IMR-90 (cell line): ENCODE measurements around the gene LEF1. TPM values are rescaled to one million over a fixed set of nuclear protein-coding genes. Genes with fewer than 3 reads are reported as not detected.
A peak's percentile ranks its signal among the peaks of the same experiment; 100 is the strongest.

ENCODE experiments used
- ATAC-seq: fragments of 200-7000 bp; cut with Tn5 transposase; 2 replicates; pipeline ENCODE4 v1.9.1; 2020; ENCODE audit warnings: low read depth, mild to moderate bottlenecking, moderate library complexity
- BruUV-seq: library from RNA; stranded (reverse); fragments of 400-500 nt; replicated peaks from 2 replicates; lab custom pipeline; 2021; lab: Mats Ljungman, UMichigan
- CTCF ChIA-PET: fragments of 300-600 bp; formaldehyde crosslinking; extraction: SDS; loops from one replicate; lab custom pipeline; 2021; ENCODE audit warnings: antibody characterized with exemption; lab: Yijun Ruan, JAX
- POLR2A ChIA-PET: fragments of 300-600 bp; sonication (Branson Sonifier 250); formaldehyde crosslinking; loops from one replicate; lab custom pipeline; 2022; ENCODE audit warnings: antibody characterized with exemption; ENCODE audit not compliant: unreplicated experiment; lab: Charles Lee
- DNase-seq: peaks from one replicate; pipeline ENCODE4 v3.0.0; 2013
- H2AFZ ChIP-seq: replicated peaks from 2 replicates; pipeline ENCODE3; 2013; ENCODE audit warnings: low read length, mild to moderate bottlenecking; ENCODE audit not compliant: poor library complexity
- H2AK5ac ChIP-seq: 2 replicates; pipeline ENCODE4 v1.6.1; 2013; ENCODE audit warnings: low read depth, low read length, inconsistent platforms
- H2AK9ac ChIP-seq: replicated peaks from 2 replicates; pipeline ENCODE3; 2013; ENCODE audit warnings: mild to moderate bottlenecking, low read depth, low read length, moderate library complexity; ENCODE audit not compliant: poor library complexity
- H2BK120ac ChIP-seq: 2 replicates; pipeline ENCODE4 v1.6.1; 2013; ENCODE audit warnings: low read depth, low read length, inconsistent platforms
- H2BK15ac ChIP-seq: 3 replicates; pipeline ENCODE4 v1.6.1; 2013; ENCODE audit warnings: low read depth, low read length, inconsistent platforms
- H2BK20ac ChIP-seq: 2 replicates; pipeline ENCODE4 v1.6.1; 2013; ENCODE audit warnings: low read depth, mild to moderate bottlenecking, inconsistent platforms, low read length, moderate library complexity
- H2BK5ac ChIP-seq: 2 replicates; pipeline ENCODE4 v1.6.1; 2013; ENCODE audit warnings: mild to moderate bottlenecking, low read depth, low read length, inconsistent platforms; ENCODE audit not compliant: poor library complexity, severe bottlenecking
- H3K14ac ChIP-seq: replicated peaks from 2 replicates; pipeline ENCODE4 v1.6.1; 2013; ENCODE audit warnings: low read depth, low read length, inconsistent platforms
- H3K18ac ChIP-seq: 2 replicates; pipeline ENCODE4 v1.6.1; 2013; ENCODE audit warnings: low read depth, low read length, control low read depth
- H3K23ac ChIP-seq: 2 replicates; pipeline ENCODE4 v1.6.1; 2013; ENCODE audit warnings: low read depth, low read length, inconsistent platforms
- H3K27ac ChIP-seq: 2 replicates; pipeline ENCODE4 v1.5.1; 2013; ENCODE audit warnings: mild to moderate bottlenecking, control low read depth, low read length; ENCODE audit not compliant: insufficient read depth
- H3K27me3 ChIP-seq: 2 replicates; pipeline ENCODE4 v1.6.1; 2013; ENCODE audit warnings: low read length; ENCODE audit not compliant: control insufficient read depth, insufficient read depth
- H3K36me3 ChIP-seq: 2 replicates; pipeline ENCODE4 v1.6.1; 2013; ENCODE audit warnings: low read length, mixed read lengths; ENCODE audit not compliant: control insufficient read depth, insufficient read depth
- H3K4ac ChIP-seq: 2 replicates; pipeline ENCODE4 v1.6.1; 2013; ENCODE audit warnings: low read depth, low read length, inconsistent platforms
- H3K4me1 ChIP-seq: 2 replicates; pipeline ENCODE4 v1.6.1; 2013; ENCODE audit warnings: low read length, mixed read lengths; ENCODE audit not compliant: control insufficient read depth, insufficient read depth
- H3K4me2 ChIP-seq: 2 replicates; pipeline ENCODE4 v1.6.1; 2013; ENCODE audit warnings: low read depth, mild to moderate bottlenecking, control low read depth, low read length, moderate library complexity
- H3K4me3 ChIP-seq: 2 replicates; pipeline ENCODE4 v1.5.1; 2013; ENCODE audit warnings: low read depth, mild to moderate bottlenecking, control low read depth, low read length, moderate library complexity; ENCODE audit not compliant: insufficient read depth
- H3K56ac ChIP-seq: 2 replicates; pipeline ENCODE4 v1.6.1; 2013; ENCODE audit warnings: low read length, inconsistent platforms; ENCODE audit not compliant: insufficient read depth; ENCODE audit errors: extremely low read depth
- H3K79me1 ChIP-seq, 2 experiments: 2 replicates each; pipeline ENCODE4 v1.6.1; 2013; ENCODE audit warnings: low read length in 2 of 2, inconsistent platforms in 1 of 2, low read depth in 1 of 2
- H3K9ac ChIP-seq: 2 replicates; pipeline ENCODE4 v1.6.1; 2013; ENCODE audit warnings: low read depth, low read length, control low read depth
- H3K9me1 ChIP-seq: 2 replicates; pipeline ENCODE4 v1.6.1; 2013; ENCODE audit warnings: low read length, inconsistent platforms; ENCODE audit not compliant: insufficient read depth
- H3K9me3 ChIP-seq: 2 replicates; pipeline ENCODE4 v1.6.1; 2013; ENCODE audit warnings: low read length; ENCODE audit not compliant: control insufficient read depth, insufficient read depth
- H4K20me1 ChIP-seq: 2 replicates; pipeline ENCODE4 v1.6.1; 2013; ENCODE audit warnings: low read length, inconsistent platforms; ENCODE audit not compliant: insufficient read depth
- H4K5ac ChIP-seq: 2 replicates; pipeline ENCODE4 v1.6.1; 2013; ENCODE audit warnings: mild to moderate bottlenecking, low read depth, low read length, control low read depth
- H4K8ac ChIP-seq, 2 experiments: 2 replicates each; pipeline ENCODE4 v1.6.1; 2013; ENCODE audit warnings: low read depth in 2 of 2, low read length in 2 of 2, control low read depth in 1 of 2, inconsistent platforms in 1 of 2
- H4K91ac ChIP-seq: 2 replicates; pipeline ENCODE4 v1.6.1; 2013; ENCODE audit warnings: low read depth, low read length, inconsistent platforms; ENCODE audit not compliant: insufficient read depth
- CEBPB ChIP-seq: IDR thresholded peaks from 2 replicates; pipeline ENCODE4 v1.6.1; 2012; ENCODE audit warnings: low read depth, low read length, improper control_type of control experiment
- CHD1 ChIP-seq: IDR thresholded peaks from 2 replicates; pipeline ENCODE4 v1.6.1; 2012; ENCODE audit warnings: low read depth, low read length, improper control_type of control experiment
- FOS ChIP-seq: fragments of 150-350 bp; IDR thresholded peaks from 2 replicates; pipeline ENCODE4 v1.6.1; 2016; ENCODE audit warnings: low read depth, low read length
- MAFK ChIP-seq: IDR thresholded peaks from 2 replicates; pipeline ENCODE4 v1.6.1; 2012; ENCODE audit warnings: low read depth, low read length, improper control_type of control experiment
- MXI1 ChIP-seq: IDR thresholded peaks from 2 replicates; pipeline ENCODE4 v1.6.1; 2012; ENCODE audit warnings: low read depth, mild to moderate bottlenecking, low read length, moderate library complexity, borderline replicate concordance
- NFE2L2 ChIP-seq: fragments of 150-350 bp; IDR thresholded peaks from 2 replicates; pipeline ENCODE4 v1.6.1; 2016; ENCODE audit warnings: low read depth, mild to moderate bottlenecking, low read length
- POLR2A ChIP-seq: IDR thresholded peaks from 2 replicates; pipeline ENCODE4 v1.6.1; 2012; ENCODE audit warnings: mild to moderate bottlenecking, low read depth, low read length
- RAD21 ChIP-seq: IDR thresholded peaks from 2 replicates; pipeline ENCODE4 v1.6.1; 2012; ENCODE audit warnings: low read length, improper control_type of control experiment
- RCOR1 ChIP-seq: IDR thresholded peaks from 2 replicates; pipeline ENCODE4 v1.6.1; 2012; ENCODE audit warnings: mild to moderate bottlenecking, low read length, improper control_type of control experiment; ENCODE audit not compliant: insufficient replicate concordance
- RFX5 ChIP-seq: IDR thresholded peaks from 2 replicates; pipeline ENCODE4 v1.8.0; 2012; ENCODE audit warnings: low read depth, mild to moderate bottlenecking, low read length, moderate library complexity
- SMC3 ChIP-seq: fragments of 150-350 bp; IDR thresholded peaks from 2 replicates; pipeline ENCODE4 v1.6.1; 2016; ENCODE audit warnings: low read depth, mild to moderate bottlenecking, antibody characterized with exemption, low read length, moderate library complexity
- WGBS, 2 experiments: methylation state at CpG; one replicate each; pipeline versions ENCODE4 v1.1.5 to v1.1.7; 2013; ENCODE audit warnings: missing lambda C conversion rate in 2 of 2; ENCODE audit not compliant: insufficient read length in 1 of 2; ENCODE audit errors: extremely low coverage in 2 of 2; 5-methylcytosine and 5-hydroxymethylcytosine counted together
- dilution Hi-C: fragments of 300-500 bp; cut with HindIII; formaldehyde crosslinking; loops from one replicate; pipeline ENCODE4 v1.14.3; 2018; ENCODE audit warnings: low sequenced_read_pairs; ENCODE audit not compliant: unreplicated experiment
- in situ Hi-C: fragments of 300-500 bp; cut with MboI; formaldehyde crosslinking; loops from 3 replicates; pipeline ENCODE4 v1.14.3; 2019; ENCODE audit warnings: low sequenced_read_pairs, inconsistent platforms, mixed read lengths
- intact Hi-C: fragments of 100-400 bp; cut with micrococcal nuclease; formaldehyde crosslinking; loops from 2 replicates; pipeline ENCODE4 v1.10.0; 2022
- polyA plus RNA-seq, 3 experiments: library from polyadenylated mRNA; depleted of rRNA; stranded (reverse); fragments of >200 nt; gene quantifications; 2 replicates each; pipeline ENCODE4 v1.2.3, GENCODE V29; 2012; ENCODE audit warnings: low replicate concordance in 1 of 3
- total RNA-seq: library from RNA; depleted of rRNA; stranded (reverse); fragments of >200 nt; gene quantifications from 2 replicates; pipeline ENCODE4 v1.2.3, GENCODE V29; 2012
- TF ChIP-seq, protein P1 (sequence below): fragments of 150-350 bp; IDR thresholded peaks from 2 replicates; pipeline ENCODE4 v1.6.1; 2017; ENCODE audit warnings: mild to moderate bottlenecking, antibody characterized with exemption, low read length, low read depth
- TF ChIP-seq, protein P2 (sequence below): fragments of 150-350 bp; IDR thresholded peaks from 2 replicates; pipeline ENCODE4 v1.6.1; 2016; ENCODE audit warnings: low read depth, mild to moderate bottlenecking, low read length, moderate library complexity, borderline replicate concordance
- TF ChIP-seq, protein P3 (sequence below): conservative IDR thresholded peaks from 2 replicates; pipeline ENCODE4 v1.5.1; 2012; ENCODE audit warnings: mild to moderate bottlenecking, low read depth, low read length, improper control_type of control experiment

LEF1 gene
- total and polyA plus RNA-seq, 2 of the 4 experiments (the other 2 are of a cell fraction): 1.7 to 1.8 TPM

- Histone ChIP-seq H2BK5ac (no peak overlapping the region), H3K79me1 (no peaks in the 10 kb centered on the region), H3K18ac (no peak overlapping the region), H2AFZ (peak overlapping the region; percentile 85), H3K4ac (no peak overlapping the region), H3K9me1 (no peaks in the 10 kb centered on the region; the same call in 1 of the 2 replicates), H2AK5ac (no peak overlapping the region), H2BK20ac (0 out of 2 replicates have a peak overlapping the region, but pooled peaks have one; percentile 18), H3K9ac (no peak overlapping the region), H2BK120ac (no peak overlapping the region), H3K27ac (no peak overlapping the region), H3K23ac (0 out of 2 replicates have a peak overlapping the region, but pooled peaks have one; percentile 17), H3K27me3 (peaks cover 73% of the 10 kb centered on the region), H4K5ac (no peak overlapping the region), H3K4me1 (peaks cover 2% of the 10 kb centered on the region; the same call in 1 of the 2 replicates), H3K36me3 (no peaks in the 10 kb centered on the region), H4K20me1 (no peaks in the 10 kb centered on the region), H4K8ac (peak overlapping the region in 1 of 2 experiments; percentile 7; a peak in 1 of 4 replicates), H3K14ac (no peak overlapping the region), H2BK15ac (no peak overlapping the region), H3K56ac (no peak overlapping the region), H3K4me3 (peak overlapping the region; percentile 44), H3K4me2 (peak overlapping the region; percentile 89), H2AK9ac (no peak overlapping the region), H4K91ac (no peak overlapping the region), H3K9me3 (peaks cover 5% of the 10 kb centered on the region; the same call in 1 of the 2 replicates)
- intact Hi-C loops (no loop called here), in situ Hi-C loops (no loop called here), dilution Hi-C loops (no loop called here)
- 9% methylated on average over 21 of the region's 77 CpGs; no CpG with 5 or more reads in 1 of the 2 experiments for WGBS, 2 experiments
- ChIA-PET POLR2A (interaction anchor here (0.6 to 0.7 kb wide), 3 partner anchors 12 to 471 kb away, joined by 3 to 4 read pairs (median 3); no protein-coding TSS in a partner anchor), CTCF (interaction anchor here (0.6 kb wide), 1 partner anchor 111 kb away, joined by 3 read pairs; no protein-coding TSS in a partner anchor)
- DNase-seq: no peak
- peak; percentile 59 for ATAC-seq
- no TSS peak for BruUV-seq
- TF ChIP-seq MAFK: no peak
- no peak for TF ChIP-seq NFE2L2
- no peak for TF ChIP-seq CHD1
- TF ChIP-seq SMC3: no peak
- TF ChIP-seq RFX5: no peak
- TF ChIP-seq CEBPB: no peak
- TF ChIP-seq MXI1: no peak
- TF ChIP-seq, protein P1, sequence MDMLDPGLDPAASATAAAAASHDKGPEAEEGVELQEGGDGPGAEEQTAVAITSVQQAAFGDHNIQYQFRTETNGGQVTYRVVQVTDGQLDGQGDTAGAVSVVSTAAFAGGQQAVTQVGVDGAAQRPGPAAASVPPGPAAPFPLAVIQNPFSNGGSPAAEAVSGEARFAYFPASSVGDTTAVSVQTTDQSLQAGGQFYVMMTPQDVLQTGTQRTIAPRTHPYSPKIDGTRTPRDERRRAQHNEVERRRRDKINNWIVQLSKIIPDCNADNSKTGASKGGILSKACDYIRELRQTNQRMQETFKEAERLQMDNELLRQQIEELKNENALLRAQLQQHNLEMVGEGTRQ: no peak
- TF ChIP-seq, protein P2, sequence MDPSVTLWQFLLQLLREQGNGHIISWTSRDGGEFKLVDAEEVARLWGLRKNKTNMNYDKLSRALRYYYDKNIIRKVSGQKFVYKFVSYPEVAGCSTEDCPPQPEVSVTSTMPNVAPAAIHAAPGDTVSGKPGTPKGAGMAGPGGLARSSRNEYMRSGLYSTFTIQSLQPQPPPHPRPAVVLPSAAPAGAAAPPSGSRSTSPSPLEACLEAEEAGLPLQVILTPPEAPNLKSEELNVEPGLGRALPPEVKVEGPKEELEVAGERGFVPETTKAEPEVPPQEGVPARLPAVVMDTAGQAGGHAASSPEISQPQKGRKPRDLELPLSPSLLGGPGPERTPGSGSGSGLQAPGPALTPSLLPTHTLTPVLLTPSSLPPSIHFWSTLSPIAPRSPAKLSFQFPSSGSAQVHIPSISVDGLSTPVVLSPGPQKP: no peak
- TF ChIP-seq RCOR1: no peak
- no peak for TF ChIP-seq POLR2A
- no peak for TF ChIP-seq RAD21
- no peak for TF ChIP-seq FOS
- TF ChIP-seq, protein P3, sequence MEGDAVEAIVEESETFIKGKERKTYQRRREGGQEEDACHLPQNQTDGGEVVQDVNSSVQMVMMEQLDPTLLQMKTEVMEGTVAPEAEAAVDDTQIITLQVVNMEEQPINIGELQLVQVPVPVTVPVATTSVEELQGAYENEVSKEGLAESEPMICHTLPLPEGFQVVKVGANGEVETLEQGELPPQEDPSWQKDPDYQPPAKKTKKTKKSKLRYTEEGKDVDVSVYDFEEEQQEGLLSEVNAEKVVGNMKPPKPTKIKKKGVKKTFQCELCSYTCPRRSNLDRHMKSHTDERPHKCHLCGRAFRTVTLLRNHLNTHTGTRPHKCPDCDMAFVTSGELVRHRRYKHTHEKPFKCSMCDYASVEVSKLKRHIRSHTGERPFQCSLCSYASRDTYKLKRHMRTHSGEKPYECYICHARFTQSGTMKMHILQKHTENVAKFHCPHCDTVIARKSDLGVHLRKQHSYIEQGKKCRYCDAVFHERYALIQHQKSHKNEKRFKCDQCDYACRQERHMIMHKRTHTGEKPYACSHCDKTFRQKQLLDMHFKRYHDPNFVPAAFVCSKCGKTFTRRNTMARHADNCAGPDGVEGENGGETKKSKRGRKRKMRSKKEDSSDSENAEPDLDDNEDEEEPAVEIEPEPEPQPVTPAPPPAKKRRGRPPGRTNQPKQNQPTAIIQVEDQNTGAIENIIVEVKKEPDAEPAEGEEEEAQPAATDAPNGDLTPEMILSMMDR: no peak
Measured at GRCh38 chr4:108172753-108173598, 4.2 kb upstream of the LEF1 start.
